ENCODE results near the gene OCA2. TPM values are rescaled to one million over a fixed set of nuclear protein-coding genes. Genes with fewer than 3 reads are reported as not detected.

OCA2 gene
- total and polyA plus RNA-seq, 2 of the 13 experiments (the other 11 are each of a cell fraction or from before 2014, with no cell fraction given) = 0.02 to 0.05 TPM

DNA sequence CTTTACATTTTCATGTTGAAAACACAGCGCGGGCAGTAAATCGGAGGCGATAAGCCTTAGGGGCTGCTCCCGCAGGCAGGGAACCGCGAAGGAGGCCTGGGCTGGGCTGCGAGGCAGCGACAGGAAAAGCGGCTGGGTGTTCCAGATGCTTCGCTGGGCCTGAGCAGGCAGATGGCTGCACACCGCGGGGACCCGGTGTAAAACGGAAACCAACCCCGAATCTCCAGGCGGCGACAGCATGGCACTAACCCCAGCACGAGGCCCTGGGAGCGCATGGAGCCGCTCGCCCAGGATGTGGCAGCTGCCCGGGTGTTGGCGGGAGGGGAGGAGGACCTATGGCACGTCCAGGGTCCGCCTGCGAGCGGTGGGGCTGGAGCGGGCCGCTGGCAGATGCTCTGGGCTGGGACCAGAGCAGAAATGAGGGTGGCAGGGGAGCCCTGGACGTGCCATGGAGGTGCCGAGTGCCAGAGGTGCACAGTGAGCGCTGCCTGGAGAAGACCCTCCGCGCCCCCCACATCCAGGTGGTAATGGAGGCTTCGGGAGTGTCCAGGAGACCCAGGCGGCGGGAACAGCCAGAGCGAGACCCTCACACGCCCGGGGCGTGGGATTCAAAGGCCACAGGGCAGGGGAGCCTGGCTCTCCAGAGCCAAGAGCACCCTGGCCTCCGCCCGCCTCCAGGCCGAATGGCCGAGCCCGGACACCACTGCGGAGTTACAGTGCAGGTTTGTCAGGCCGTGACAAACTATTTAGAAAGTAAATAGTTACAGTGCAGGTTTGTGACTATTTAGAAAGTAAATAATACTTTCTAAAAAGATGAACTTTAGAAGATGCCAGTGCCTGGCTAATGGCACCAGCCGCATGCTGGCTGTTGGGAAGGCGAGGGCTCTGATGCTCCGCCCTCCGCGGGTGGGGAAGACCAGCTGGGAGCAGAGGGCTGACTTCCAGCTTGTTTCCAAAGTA is 293.6 kb downstream of the OCA2 start:
- Histone ChIP-seq H3K4me1 (ENCODE audit: insufficient read depth, low read length) (no peaks in the 10 kb centered on the region), H3K36me3 (replicated peaks in 1 of 2; ENCODE audit: control insufficient read depth in 1 of 2, insufficient read depth in 2 of 2, low read length in 2 of 2) (no peaks in the 10 kb centered on the region), H3K4me2 (ENCODE audit: low read depth, low read length) (no peak overlapping the region), H2AFZ (ENCODE audit: low read length) (no peak overlapping the region), H4K20me1 (ENCODE audit: insufficient read depth, low read length) (no peaks in the 10 kb centered on the region), H3K27ac (ENCODE audit: extremely low read length, insufficient read depth, low read length) (no peak overlapping the region), H3K79me2 (ENCODE audit: insufficient read depth, low read length) (no peaks in the 10 kb centered on the region), H3K9ac (ENCODE audit: insufficient read depth, low read depth, low read length) (no peak overlapping the region), H3K9me3 (ENCODE audit: low read length) (no peaks in the 10 kb centered on the region), H3K4me3 (replicated peaks in 1 of 3; ENCODE audit: insufficient read depth in 1 of 3, low read depth in 2 of 3, low read length in 3 of 3) (no peak overlapping the region), H3K27me3 (ENCODE audit: control insufficient read depth in 1 of 2, insufficient read depth in 2 of 2, low read length in 2 of 2) (0 out of 5 replicates have a peak, but pooled peaks cover 0 to 3% of the 10 kb centered on the region in 2 experiments)
- no peak for DNase-seq (ENCODE audit: low spot score)
- in situ Hi-C loops (cut with HindIII; ENCODE audit: extremely low pct_ligation_motif_present, low pct_unique_long_range_greater_than_20kb) = no loop called here
- ChIA-PET CTCF (ENCODE audit: low intra/inter-chr PET ratio, low total read pairs) (no interaction called here), POLR2A (no interaction called here)
- no peak for ATAC-seq
- FAIRE-seq = no peak
- WGBS (ENCODE audit: low lambda C conversion rate) = 71% methylated on average over 31 of the region's 54 CpGs
- intact Hi-C loops (cut with micrococcal nuclease; ENCODE audit: unreplicated experiment) = no loop called here
- no TSS peak for BruUV-seq (replicated peaks)
- TF ChIP-seq, protein P1, sequence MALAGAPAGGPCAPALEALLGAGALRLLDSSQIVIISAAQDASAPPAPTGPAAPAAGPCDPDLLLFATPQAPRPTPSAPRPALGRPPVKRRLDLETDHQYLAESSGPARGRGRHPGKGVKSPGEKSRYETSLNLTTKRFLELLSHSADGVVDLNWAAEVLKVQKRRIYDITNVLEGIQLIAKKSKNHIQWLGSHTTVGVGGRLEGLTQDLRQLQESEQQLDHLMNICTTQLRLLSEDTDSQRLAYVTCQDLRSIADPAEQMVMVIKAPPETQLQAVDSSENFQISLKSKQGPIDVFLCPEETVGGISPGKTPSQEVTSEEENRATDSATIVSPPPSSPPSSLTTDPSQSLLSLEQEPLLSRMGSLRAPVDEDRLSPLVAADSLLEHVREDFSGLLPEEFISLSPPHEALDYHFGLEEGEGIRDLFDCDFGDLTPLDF (CRISPR knock-in tag; IDR thresholded peaks at IDR 0.05) = no peak
- TF ChIP-seq, protein P2, sequence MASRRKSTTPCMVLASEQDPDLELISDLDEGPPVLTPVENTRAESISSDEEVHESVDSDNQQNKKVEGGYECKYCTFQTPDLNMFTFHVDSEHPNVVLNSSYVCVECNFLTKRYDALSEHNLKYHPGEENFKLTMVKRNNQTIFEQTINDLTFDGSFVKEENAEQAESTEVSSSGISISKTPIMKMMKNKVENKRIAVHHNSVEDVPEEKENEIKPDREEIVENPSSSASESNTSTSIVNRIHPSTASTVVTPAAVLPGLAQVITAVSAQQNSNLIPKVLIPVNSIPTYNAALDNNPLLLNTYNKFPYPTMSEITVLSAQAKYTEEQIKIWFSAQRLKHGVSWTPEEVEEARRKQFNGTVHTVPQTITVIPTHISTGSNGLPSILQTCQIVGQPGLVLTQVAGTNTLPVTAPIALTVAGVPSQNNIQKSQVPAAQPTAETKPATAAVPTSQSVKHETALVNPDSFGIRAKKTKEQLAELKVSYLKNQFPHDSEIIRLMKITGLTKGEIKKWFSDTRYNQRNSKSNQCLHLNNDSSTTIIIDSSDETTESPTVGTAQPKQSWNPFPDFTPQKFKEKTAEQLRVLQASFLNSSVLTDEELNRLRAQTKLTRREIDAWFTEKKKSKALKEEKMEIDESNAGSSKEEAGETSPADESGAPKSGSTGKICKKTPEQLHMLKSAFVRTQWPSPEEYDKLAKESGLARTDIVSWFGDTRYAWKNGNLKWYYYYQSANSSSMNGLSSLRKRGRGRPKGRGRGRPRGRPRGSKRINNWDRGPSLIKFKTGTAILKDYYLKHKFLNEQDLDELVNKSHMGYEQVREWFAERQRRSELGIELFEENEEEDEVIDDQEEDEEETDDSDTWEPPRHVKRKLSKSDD (CRISPR knock-in tag; IDR thresholded peaks at IDR 0.05; ENCODE audit: low read depth) = no peak
- TF ChIP-seq ZNF382 (CRISPR knock-in tag; IDR thresholded peaks at IDR 0.05; ENCODE audit: borderline replicate concordance) (no peak), HIVEP1 (CRISPR knock-in tag; IDR thresholded peaks at IDR 0.05) (no peak), MTF1 (CRISPR knock-in tag; IDR thresholded peaks at IDR 0.05) (no peak), RFX1 (IDR thresholded peaks at IDR 0.05) (no peak), GATAD2A (CRISPR knock-in tag; IDR thresholded peaks at IDR 0.05) (no peak), ZNF3 (CRISPR knock-in tag; IDR thresholded peaks at IDR 0.05) (no peak), PCBP1 (IDR thresholded peaks at IDR 0.05; ENCODE audit: borderline replicate concordance, low read depth, low read length) (no peak), ZNF350 (CRISPR knock-in tag; IDR thresholded peaks at IDR 0.05; ENCODE audit: borderline replicate concordance, low read depth) (no peak)
- TF ChIP-seq, protein P3, sequence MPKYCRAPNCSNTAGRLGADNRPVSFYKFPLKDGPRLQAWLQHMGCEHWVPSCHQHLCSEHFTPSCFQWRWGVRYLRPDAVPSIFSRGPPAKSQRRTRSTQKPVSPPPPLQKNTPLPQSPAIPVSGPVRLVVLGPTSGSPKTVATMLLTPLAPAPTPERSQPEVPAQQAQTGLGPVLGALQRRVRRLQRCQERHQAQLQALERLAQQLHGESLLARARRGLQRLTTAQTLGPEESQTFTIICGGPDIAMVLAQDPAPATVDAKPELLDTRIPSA (CRISPR knock-in tag; IDR thresholded peaks at IDR 0.05; ENCODE audit: borderline replicate concordance) = no peak

Measured in HepG2 (cell line).